ENCODE results near the gene C12orf54. TPM values are rescaled to one million over a fixed set of nuclear protein-coding genes. Genes with fewer than 3 reads are reported as not detected.
"Not testable (repeated sequence)": the region's sequence is repeated elsewhere in the genome, so short reads cannot be mapped to it uniquely, and the experiment has no call there.

Gene C12orf54
- total RNA-seq, 1 experiment from 2014 or later = not detected

GRCh38 chr12:48473061-48473460 lies 9.2 kb upstream of the C12orf54 start:
- 100% methylated on average over 4 of the region's 9 CpGs for WGBS (ENCODE audit: extremely low coverage, insufficient read length, low lambda C conversion rate)
- H3K36me3 Mint-ChIP-seq (ENCODE audit: insufficient read depth in 1 of 3, low read depth in 3 of 3) = peaks cover 12 to 28% (median 20%) of the 10 kb centered on the region in 3 experiments
- H3K14ac ChIP-seq (ENCODE audit: insufficient read depth, low read length) = no peak overlapping the region
- H2BK15ac ChIP-seq (ENCODE audit: low read depth, low read length) = no peak overlapping the region
- H4K8ac ChIP-seq (replicated peaks; ENCODE audit: insufficient read length, low read depth, low read length) = no peak overlapping the region
- no peaks in the 10 kb centered on the region for H3K4me1 ChIP-seq (ENCODE audit: insufficient read depth, low read length)
- no peak overlapping the region for H4K5ac ChIP-seq (ENCODE audit: insufficient read length, low read depth, low read length)
- no peaks in the 10 kb centered on the region for H3K23me2 ChIP-seq (ENCODE audit: insufficient read length, low read depth, low read length, poor library complexity, severe bottlenecking)
- H3K79me1 ChIP-seq (ENCODE audit: insufficient read depth, low read depth, low read length, poor library complexity, severe bottlenecking) = no peaks in the 10 kb centered on the region
- H3K79me2 ChIP-seq (ENCODE audit: insufficient read depth, low read length) = no peaks in the 10 kb centered on the region
- TF ChIP-seq CTCF (conservative IDR thresholded peaks at IDR 0.05) = no peak
- H4K91ac ChIP-seq (ENCODE audit: insufficient read length, low read depth, low read length) = no peak overlapping the region
- no peak overlapping the region for H3T11ph ChIP-seq (ENCODE audit: low read length)
- no peak overlapping the region for H2AK5ac ChIP-seq (ENCODE audit: insufficient read length, low read length)
- peaks cover 20% of the 10 kb centered on the region for H3K27me3 Mint-ChIP-seq (ENCODE audit: low read depth)
- no peak overlapping the region for H3K18ac ChIP-seq (ENCODE audit: insufficient read length, low read depth, low read length)
- no peak overlapping the region for H2BK12ac ChIP-seq (ENCODE audit: insufficient read length, low read depth, low read length)
- no peaks in the 10 kb centered on the region for H4K20me1 ChIP-seq (ENCODE audit: control insufficient read depth, insufficient read depth, insufficient read length)
- no peak overlapping the region for H3K4ac ChIP-seq (ENCODE audit: low read depth, low read length)
- H3K9ac ChIP-seq (ENCODE audit: extremely low read depth, insufficient read length, low read length) = no peak overlapping the region
- H3K4me1 Mint-ChIP-seq = no peaks in the 10 kb centered on the region
- DNase-seq = no peak
- H3K9me3 ChIP-seq (ENCODE audit: control insufficient read depth, low read depth, low read length) = peaks cover 18% of the 10 kb centered on the region
- peaks cover 65 to 86% of the 10 kb centered on the region in 2 experiments for H3K9me3 Mint-ChIP-seq
- H3K27me3 ChIP-seq (ENCODE audit: insufficient read depth, low read length) = no peaks in the 10 kb centered on the region
- no peak overlapping the region for H3K4me2 ChIP-seq (ENCODE audit: insufficient read depth, insufficient read length, low read length)
- no peak overlapping the region for H3K56ac ChIP-seq (ENCODE audit: insufficient read length, low read depth, low read length)
- no peak overlapping the region for H3K4me3 Mint-ChIP-seq
- no peak overlapping the region for H3K23ac ChIP-seq (ENCODE audit: insufficient read length, low read depth, low read length)
- H2BK20ac ChIP-seq (ENCODE audit: low read depth, low read length, poor library complexity, severe bottlenecking) = no peak overlapping the region
- H2BK120ac ChIP-seq (ENCODE audit: low read depth, low read length, poor library complexity, severe bottlenecking) = no peak overlapping the region
- no peak overlapping the region for H3K27ac ChIP-seq (ENCODE audit: insufficient read length, low read depth, low read length)
- no peak overlapping the region for H2AFZ ChIP-seq (ENCODE audit: low read length)
- H3K27ac Mint-ChIP-seq = no peak overlapping the region; a peak in 1 of 7 replicates
- H2BK5ac ChIP-seq (ENCODE audit: insufficient read length, low read length) = no peak overlapping the region

GRCh38 chr12:48474497-48474896 lies 7.8 kb upstream of the C12orf54 start:
- not testable (repeated sequence) for H3K56ac ChIP-seq (ENCODE audit: insufficient read length, low read depth, low read length); H2BK15ac ChIP-seq (ENCODE audit: low read depth, low read length); H2BK12ac ChIP-seq (ENCODE audit: insufficient read length, low read depth, low read length); H3K18ac ChIP-seq (ENCODE audit: insufficient read length, low read depth, low read length); H4K20me1 ChIP-seq (ENCODE audit: control insufficient read depth, insufficient read depth, insufficient read length); H3K14ac ChIP-seq (ENCODE audit: insufficient read depth, low read length); H4K5ac ChIP-seq (ENCODE audit: insufficient read length, low read depth, low read length); H3K9me3 ChIP-seq (ENCODE audit: control insufficient read depth, low read depth, low read length); H4K91ac ChIP-seq (ENCODE audit: insufficient read length, low read depth, low read length); H3K4me2 ChIP-seq (ENCODE audit: insufficient read depth, insufficient read length, low read length); H4K8ac ChIP-seq (replicated peaks; ENCODE audit: insufficient read length, low read depth, low read length); H2BK5ac ChIP-seq (ENCODE audit: insufficient read length, low read length); H2BK120ac ChIP-seq (ENCODE audit: low read depth, low read length, poor library complexity, severe bottlenecking); H3K4me1 Mint-ChIP-seq; H3K9ac ChIP-seq (ENCODE audit: extremely low read depth, insufficient read length, low read length); H3K27ac Mint-ChIP-seq; H3K79me1 ChIP-seq (ENCODE audit: insufficient read depth, low read depth, low read length, poor library complexity, severe bottlenecking); H3K27me3 ChIP-seq (ENCODE audit: insufficient read depth, low read length); H3K4me1 ChIP-seq (ENCODE audit: insufficient read depth, low read length); H3T11ph ChIP-seq (ENCODE audit: low read length); H3K27ac ChIP-seq (ENCODE audit: insufficient read length, low read depth, low read length); H3K4ac ChIP-seq (ENCODE audit: low read depth, low read length); H3K23me2 ChIP-seq (ENCODE audit: insufficient read length, low read depth, low read length, poor library complexity, severe bottlenecking); H3K4me3 Mint-ChIP-seq; DNase-seq; H2AFZ ChIP-seq (ENCODE audit: low read length); H2BK20ac ChIP-seq (ENCODE audit: low read depth, low read length, poor library complexity, severe bottlenecking); H3K23ac ChIP-seq (ENCODE audit: insufficient read length, low read depth, low read length); H3K79me2 ChIP-seq (ENCODE audit: insufficient read depth, low read length); H2AK5ac ChIP-seq (ENCODE audit: insufficient read length, low read length)
- peaks cover 55 to 76% of the 10 kb centered on the region in 2 experiments for H3K9me3 Mint-ChIP-seq
- H3K27me3 Mint-ChIP-seq (ENCODE audit: low read depth) = peaks cover 24% of the 10 kb centered on the region
- H3K36me3 Mint-ChIP-seq (ENCODE audit: insufficient read depth in 1 of 3, low read depth in 3 of 3) = peaks cover 8 to 18% (median 14%) of the 10 kb centered on the region in 3 experiments
- WGBS (ENCODE audit: extremely low coverage, insufficient read length, low lambda C conversion rate) = no CpG with 5 or more reads among the region's 11 CpGs
